Urinary bladder (tissue), 4 donors: ENCODE measurements around the gene NANP. TPM values are rescaled to one million over a fixed set of nuclear protein-coding genes. Genes with fewer than 3 reads are reported as not detected.
A peak's percentile ranks its signal among the peaks of the same experiment; 100 is the strongest.
"Not testable (repeated sequence)": the region's sequence is repeated elsewhere in the genome, so short reads cannot be mapped to it uniquely, and the experiment has no call there.

Experiments used
- DNase-seq: peaks from one replicate; pipeline ENCODE4 v3.0.0-alpha.2; 2015; ENCODE audit errors: extremely low spot score
- H3K27ac ChIP-seq: one replicate; pipeline ENCODE4 v1.5.1; 2013; ENCODE audit warnings: low read depth, mild to moderate bottlenecking, moderate library complexity
- H3K36me3 ChIP-seq: one replicate; pipeline ENCODE4 v1.6.1; 2013; ENCODE audit warnings: mild to moderate bottlenecking, moderate library complexity; ENCODE audit not compliant: insufficient read depth
- H3K4me1 ChIP-seq: one replicate; pipeline ENCODE4 v1.6.1; 2013; ENCODE audit warnings: mild to moderate bottlenecking, moderate library complexity; ENCODE audit not compliant: insufficient read depth
- H3K4me3 ChIP-seq: one replicate; pipeline ENCODE4 v1.5.1; 2013; ENCODE audit warnings: low read depth, low read length
- WGBS: extraction: QIAGEN DNeasy Blood & Tissue Kit; methylation state at CpG from one replicate; pipeline ENCODE4 v1.1.7; 2013; 5-methylcytosine and 5-hydroxymethylcytosine counted together
- polyA plus RNA-seq: library from polyadenylated mRNA; stranded (reverse); fragments of 200-250 nt; gene quantifications from one replicate; pipeline ENCODE4 v1.2.3, GENCODE V29; 2013
- total RNA-seq: library from RNA; depleted of rRNA; stranded (reverse); fragments of >200 nt; gene quantifications from one replicate; pipeline ENCODE4 v1.2.3, GENCODE V29; 2014
- donor health status: healthy with polysubstance abuse.
- donor health status: healthy.

Gene NANP
- total and polyA plus RNA-seq, 2 donors, result 2.5 to 8.9 TPM

DNA sequence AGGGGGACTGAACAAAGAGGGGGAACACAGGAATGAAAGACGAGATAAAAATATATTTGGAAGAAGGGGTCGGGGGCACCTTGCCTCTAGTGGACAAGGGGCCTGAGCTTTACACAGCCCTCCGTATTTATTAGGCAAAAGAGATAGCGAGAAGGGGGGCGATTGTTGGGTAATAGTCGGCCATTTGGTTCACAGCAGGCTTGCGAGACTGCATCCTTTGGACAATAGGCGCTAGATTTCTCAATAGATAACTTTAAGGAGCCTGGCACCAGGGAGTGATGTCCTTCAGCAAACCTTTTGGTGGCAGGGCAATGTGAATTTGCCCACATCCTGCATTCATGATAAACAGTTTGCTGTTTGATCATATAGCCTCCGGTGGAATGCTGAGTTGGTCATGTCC is 3.0 kb upstream of the NANP start:
- no peaks in the 10 kb centered on the region for H3K4me1 ChIP-seq
- no peak for DNase-seq
- WGBS, result 78% methylated on average over 9 of the region's 9 CpGs
- H3K27ac ChIP-seq, result no peak overlapping the region
- H3K4me3 ChIP-seq, result no peak overlapping the region
- no peaks in the 10 kb centered on the region for H3K36me3 ChIP-seq

DNA sequence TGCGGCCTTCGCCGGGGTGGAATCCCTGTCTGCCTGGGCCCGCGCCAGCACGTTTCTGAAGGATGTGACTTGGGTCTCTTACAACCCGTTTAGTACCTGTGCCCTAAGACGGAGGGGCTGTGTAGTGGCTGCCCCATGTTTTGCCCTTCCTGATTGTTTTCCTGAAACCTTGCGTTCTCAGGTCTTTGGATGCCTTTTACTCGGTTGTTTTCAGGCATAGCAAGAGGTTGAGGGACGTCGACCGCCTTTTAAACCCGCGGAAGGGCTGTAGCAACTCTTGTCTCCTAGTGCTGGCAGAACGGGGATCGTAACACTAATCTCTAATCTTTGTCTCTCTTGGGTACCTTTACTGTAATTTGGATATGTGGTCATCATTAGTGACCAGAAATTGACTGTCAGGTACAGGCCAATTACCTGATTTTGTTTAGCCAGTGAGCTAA is 706 bp upstream of the NANP start:
- no peak for DNase-seq
- Histone ChIP-seq H3K4me1 (no peaks in the 10 kb centered on the region), H3K4me3 (peak overlapping the region; percentile 84), H3K27ac (peak overlapping the region; percentile 88), H3K36me3 (no peaks in the 10 kb centered on the region)
- WGBS, result 37% methylated on average over 17 of the region's 17 CpGs

DNA sequence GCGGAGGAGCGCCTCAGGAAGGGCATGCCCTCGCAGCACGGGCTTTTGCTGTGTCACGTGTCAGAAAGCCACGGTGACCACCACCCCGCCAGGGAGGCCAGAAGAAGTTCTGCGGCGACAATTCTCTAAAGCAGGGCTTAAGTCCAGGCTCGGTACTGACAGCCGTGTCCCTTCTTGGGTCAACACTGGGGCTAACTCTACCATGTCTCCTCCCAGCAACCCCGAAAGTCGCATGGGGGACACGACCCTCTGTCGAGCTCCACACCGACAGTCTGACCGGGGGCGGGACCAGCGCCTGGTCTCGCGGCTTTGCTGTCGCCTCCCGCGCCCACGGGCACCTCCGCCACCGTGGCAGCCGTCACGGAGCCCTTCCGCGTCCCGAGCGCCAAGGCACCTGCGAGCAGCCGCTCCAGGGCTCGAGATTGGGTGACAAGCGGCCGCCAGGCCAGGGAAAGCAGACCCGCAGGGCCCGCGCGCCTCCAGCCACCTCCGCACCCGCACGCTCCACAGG is 534 bp downstream of the NANP start:
- no peak for DNase-seq
- H3K4me3 ChIP-seq, result peak overlapping the region; percentile 84
- under 1% methylated on average over 45 of the region's 45 CpGs for WGBS
- H3K27ac ChIP-seq, result peak overlapping the region; percentile 89
- no peaks in the 10 kb centered on the region for H3K4me1 ChIP-seq
- H3K36me3 ChIP-seq, result no peaks in the 10 kb centered on the region

DNA sequence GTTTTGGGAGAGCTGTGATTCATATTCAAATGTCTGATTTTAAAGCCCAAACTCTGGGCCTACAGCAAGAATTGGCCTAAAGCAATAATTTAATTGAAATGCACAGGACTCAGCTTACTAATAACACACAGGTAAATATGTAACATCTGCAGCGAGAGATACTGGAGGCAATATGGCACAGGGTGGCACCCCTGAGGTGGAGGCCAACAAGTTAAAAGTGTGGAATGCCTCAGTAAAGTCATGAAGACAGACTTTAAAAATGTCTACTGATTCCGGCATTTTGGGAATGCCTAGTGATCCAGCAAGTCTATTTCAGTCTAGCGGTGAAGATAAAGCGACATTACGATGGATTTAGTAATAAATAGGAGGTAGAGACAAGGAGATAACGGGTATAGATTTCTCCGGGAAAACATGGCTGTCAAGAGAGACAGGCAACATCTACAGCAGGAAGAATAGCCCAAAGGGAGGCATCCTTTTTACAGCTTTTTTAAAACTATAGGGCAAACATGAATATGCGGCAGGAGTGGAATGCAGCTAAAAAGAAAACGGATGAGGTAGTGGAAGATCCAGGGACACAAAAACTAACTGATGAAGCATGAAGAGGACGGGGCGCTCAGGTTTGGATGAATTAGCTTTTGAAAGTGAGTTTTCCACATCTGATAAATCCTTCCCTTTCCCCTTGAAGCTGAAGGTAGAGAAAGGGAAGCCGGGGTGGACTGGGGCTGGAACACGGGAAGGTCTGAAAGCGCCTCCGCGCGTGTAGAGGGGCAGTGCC is 1.2 kb downstream of the NANP start:
- no peaks in the 10 kb centered on the region for H3K4me1 ChIP-seq
- no peak overlapping the region for H3K27ac ChIP-seq
- WGBS, result 19% methylated on average over 17 of the region's 17 CpGs
- H3K4me3 ChIP-seq, result peak overlapping the region; percentile 84
- DNase-seq, result no peak
- H3K36me3 ChIP-seq, result no peaks in the 10 kb centered on the region

DNA sequence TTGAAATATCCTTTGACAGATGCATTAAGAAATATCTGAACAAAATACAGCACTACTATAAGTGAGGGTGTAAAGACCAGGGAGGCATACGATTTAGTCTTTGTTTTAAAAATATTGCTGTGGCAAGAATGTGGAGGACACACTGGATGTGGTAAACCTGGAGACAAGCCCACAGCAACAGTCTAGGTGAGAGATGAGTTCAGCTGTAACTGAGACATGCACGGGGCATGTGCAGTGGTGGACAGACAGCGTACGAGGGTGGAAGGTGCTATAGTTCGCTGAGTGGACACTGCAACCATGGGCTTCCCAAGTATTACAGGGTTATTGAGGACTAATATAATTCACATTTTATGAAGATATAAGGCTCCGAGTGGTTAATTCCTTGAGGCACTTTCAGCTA is 1.8 kb downstream of the NANP start:
- 90% methylated on average over 6 of the region's 6 CpGs for WGBS
- Histone ChIP-seq H3K4me1 (no peaks in the 10 kb centered on the region), H3K4me3 (no peak overlapping the region), H3K27ac (no peak overlapping the region), H3K36me3 (no peaks in the 10 kb centered on the region)
- DNase-seq, result no peak

DNA sequence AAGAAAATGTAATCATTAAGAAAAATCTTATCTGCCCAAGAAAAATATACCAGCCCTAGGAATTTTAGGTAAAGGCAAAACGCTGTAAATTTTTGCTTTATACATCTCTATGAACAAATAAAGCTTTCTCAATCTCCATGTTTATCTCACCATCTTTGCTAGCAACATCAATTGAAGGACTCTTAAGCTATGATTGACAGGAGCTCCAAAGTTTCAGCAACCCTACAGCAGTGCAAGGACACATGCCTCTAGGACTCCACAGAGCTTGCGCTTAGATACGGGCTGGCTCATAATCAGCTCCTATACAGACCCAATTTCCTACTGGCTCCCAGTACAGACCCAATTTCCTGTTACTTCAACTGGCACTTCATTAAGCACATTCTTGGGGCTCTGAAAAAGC is 4.3 kb downstream of the NANP start:
- no peak overlapping the region for H3K27ac ChIP-seq
- H3K4me3 ChIP-seq, result no peak overlapping the region
- H3K4me1 ChIP-seq, result no peaks in the 10 kb centered on the region
- H3K36me3 ChIP-seq, result no peaks in the 10 kb centered on the region
- no peak for DNase-seq
- WGBS, result 93% methylated on average over 3 of the region's 3 CpGs

DNA sequence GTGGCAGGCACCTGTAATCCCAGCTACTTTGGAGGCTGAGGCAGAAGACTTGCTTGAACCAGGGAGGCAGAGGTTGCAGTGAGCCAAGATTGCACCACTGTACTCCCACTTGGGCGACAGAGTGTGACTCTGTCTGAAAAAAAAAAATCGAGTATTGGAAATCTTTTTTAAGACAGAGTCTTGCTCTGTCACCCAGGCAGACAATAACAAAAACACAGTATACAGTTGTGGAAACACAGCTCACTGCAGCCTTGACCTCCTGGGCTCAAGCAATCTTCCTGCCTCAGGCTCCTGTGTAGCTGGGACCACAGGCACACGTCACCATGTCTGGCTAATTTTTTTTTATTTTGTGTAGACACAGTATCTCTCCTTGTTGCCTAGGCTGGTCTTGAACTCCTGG is 15.0 kb downstream of the NANP start:
- Histone ChIP-seq H3K4me1 (no peaks in the 10 kb centered on the region), H3K27ac (no peak overlapping the region), H3K36me3 (peaks cover under 1% of the 10 kb centered on the region), H3K4me3 (no peak overlapping the region)
- WGBS, result 82% methylated on average over 3 of the region's 3 CpGs
- DNase-seq, result no peak

DNA sequence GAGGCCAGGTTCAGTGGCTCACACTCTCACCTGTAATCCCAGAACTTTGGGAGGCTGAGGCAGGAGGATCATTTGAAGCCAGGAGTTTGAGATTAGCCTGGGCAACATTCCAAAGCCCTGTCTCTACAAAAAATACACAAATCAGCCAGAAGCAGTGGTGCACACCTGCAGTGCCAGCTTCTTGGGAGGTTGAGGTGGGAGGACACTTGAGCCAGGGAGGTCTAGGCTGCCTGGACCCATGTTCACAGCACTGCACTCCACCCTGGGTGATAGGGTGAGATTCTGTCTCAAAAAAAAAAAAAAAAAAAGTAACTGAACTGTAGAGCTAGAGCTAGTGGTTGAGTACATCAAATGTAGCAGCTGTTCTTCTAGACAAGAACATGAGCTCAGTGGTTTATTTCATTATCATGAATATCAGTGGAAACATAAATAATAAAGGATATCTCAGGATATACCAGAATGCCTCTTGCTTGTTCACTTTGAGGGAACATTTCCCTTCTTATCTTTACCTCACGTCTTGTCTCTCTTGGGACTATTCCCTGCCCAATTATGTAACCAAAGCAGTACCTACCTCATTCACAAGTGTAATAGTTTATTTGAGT is 17.6 kb downstream of the NANP start:
- Histone ChIP-seq H3K36me3 (no peaks in the 10 kb centered on the region), H3K4me3 (no peak overlapping the region), H3K4me1 (no peaks in the 10 kb centered on the region), H3K27ac (no peak overlapping the region)
- 41% methylated on average over 1 of the region's 1 CpG for WGBS
- DNase-seq, result no peak

DNA sequence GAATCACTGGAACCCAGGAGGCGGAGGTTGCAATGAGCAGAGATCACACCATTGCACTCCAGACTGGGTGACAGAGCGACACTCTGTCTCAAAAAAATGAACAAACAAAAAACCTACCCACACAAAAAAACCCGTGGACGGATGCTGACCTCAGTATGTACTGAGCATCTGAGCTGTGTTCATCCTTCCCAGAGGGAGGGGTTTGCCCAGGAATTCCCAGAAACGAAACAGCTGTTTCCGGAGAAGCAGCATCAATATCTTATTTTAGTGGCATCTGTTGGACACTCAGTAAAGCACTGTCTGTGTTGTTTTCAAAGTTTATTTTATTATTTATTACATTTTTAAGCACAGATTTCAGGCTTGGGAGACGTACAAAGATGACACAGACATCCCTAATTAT is 18.7 kb downstream of the NANP start:
- no peak for DNase-seq
- no peak overlapping the region for H3K27ac ChIP-seq
- WGBS, result 55% methylated on average over 7 of the region's 7 CpGs
- no peak overlapping the region for H3K4me3 ChIP-seq
- no peaks in the 10 kb centered on the region for H3K4me1 ChIP-seq
- no peaks in the 10 kb centered on the region for H3K36me3 ChIP-seq

DNA sequence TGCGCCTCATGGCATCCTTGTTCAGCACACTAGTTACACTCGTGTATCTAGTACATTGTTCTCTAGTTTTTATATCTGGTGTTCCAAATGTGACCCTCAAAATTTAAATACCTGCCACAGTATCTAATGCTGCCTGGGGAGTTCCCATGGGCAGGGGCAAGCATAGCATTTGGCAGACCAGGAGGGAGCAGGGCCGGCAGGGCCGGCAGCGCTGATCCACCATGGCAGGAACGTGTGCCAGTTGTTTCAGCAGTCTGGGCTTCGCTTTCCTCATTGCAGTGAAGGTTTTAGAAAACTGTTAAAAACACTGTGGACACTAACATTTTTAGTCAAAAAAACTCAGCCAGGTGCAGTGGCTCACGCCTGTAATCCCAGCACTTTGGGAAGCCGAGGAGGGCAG is 19.2 kb downstream of the NANP start:
- 79% methylated on average over 9 of the region's 9 CpGs for WGBS
- DNase-seq, result no peak
- no peaks in the 10 kb centered on the region for H3K36me3 ChIP-seq
- no peak overlapping the region for H3K4me3 ChIP-seq
- H3K27ac ChIP-seq, result no peak overlapping the region
- no peaks in the 10 kb centered on the region for H3K4me1 ChIP-seq

DNA sequence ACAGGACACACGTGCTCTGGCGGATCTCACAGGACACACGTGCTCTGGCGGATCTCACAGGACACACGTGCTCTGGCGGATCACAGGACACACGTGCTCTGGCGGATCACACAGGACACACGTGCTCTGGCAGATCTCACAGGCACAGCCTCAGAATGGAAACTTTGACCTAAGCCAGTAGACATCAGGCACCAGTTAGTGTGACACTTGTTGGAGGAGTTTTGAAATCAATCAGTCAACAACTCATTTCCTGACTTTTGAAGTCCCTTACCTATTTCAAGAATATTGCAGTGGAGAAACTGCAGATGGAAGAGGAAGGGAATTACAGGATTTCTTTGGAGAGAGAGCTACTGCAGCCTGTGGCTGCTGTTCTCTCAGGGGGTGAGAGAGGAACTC is 20.9 kb downstream of the NANP start:
- not testable (repeated sequence) for H3K36me3 ChIP-seq, H3K4me3 ChIP-seq, H3K4me1 ChIP-seq, H3K27ac ChIP-seq, DNase-seq
- WGBS, result 97% methylated on average over 9 of the region's 9 CpGs

DNA sequence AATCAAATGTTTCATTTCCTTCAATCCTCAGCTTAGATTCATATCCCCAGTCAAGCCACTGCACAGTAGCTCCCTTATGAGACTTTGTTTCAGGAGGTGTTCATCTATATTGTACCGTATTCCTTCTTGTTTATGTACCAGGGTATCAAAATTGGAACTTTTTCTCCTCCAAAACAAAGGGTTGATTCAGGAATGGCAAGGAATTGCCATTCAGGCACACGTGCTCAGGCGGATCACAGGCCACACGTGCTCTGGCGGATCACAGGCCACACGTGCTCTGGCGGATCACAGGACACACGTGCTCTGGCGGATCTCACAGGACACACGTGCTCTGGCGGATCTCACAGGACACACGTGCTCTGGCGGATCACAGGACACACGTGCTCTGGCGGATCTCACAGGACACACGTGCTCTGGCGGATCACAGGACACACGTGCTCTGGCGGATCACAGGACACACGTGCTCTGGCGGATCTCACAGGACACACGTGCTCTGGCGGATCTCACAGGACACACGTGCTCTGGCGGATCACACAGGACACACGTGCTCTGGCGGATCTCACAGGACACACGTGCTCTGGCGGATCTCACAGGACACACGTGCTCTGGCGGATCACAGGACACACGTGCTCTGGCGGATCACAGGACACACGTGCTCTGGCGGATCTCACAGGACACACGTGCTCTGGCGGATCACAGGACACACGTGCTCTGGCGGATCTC is 21.5 kb downstream of the NANP start:
- H3K4me3 ChIP-seq, H3K36me3 ChIP-seq, DNase-seq, H3K27ac ChIP-seq, H3K4me1 ChIP-seq: not testable (repeated sequence)
- 97% methylated on average over 39 of the region's 39 CpGs for WGBS

DNA sequence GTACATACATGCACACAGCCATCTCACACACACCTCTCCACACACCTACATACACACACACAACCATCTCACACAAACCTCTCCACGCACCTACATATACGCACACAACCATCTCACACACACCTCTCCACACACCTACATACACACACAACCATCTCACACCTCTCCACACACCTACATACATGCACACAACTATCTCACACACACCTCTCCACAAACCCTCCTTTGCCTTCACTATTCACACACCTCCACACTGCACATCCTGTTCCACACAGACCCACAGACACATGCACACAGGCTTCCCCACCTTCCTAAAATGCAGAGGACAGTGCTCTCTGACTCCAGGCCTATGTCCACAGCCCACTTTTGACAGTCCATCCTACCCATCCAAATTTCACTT is 22.2 kb downstream of the NANP start:
- Histone ChIP-seq H3K36me3 (no peaks in the 10 kb centered on the region), H3K4me1 (no peaks in the 10 kb centered on the region), H3K27ac (no peak overlapping the region), H3K4me3 (no peak overlapping the region)
- 73% methylated on average over 2 of the region's 2 CpGs for WGBS
- DNase-seq, result no peak

DNA sequence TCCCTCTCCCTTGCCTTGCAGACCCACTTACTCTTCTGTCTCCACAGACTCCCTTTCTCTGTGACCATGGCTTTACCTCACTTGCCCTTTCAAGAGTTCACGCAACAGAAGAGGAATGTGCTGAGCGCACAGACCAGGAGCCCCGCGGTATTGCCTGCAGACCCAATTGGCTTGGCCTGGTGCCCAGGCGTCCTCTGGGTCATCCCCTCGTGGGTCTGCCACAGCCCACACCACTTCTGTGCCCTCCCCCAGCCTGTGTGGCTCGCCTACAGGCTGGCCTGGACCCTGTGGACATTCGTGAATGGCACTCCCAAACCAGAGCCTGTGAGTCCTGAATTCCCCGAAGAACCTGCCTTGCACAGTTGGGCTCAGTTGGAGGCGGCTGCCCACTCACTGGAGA is 23.2 kb downstream of the NANP start:
- H3K4me3 ChIP-seq, result no peak overlapping the region
- 74% methylated on average over 10 of the region's 10 CpGs for WGBS
- no peaks in the 10 kb centered on the region for H3K4me1 ChIP-seq
- H3K27ac ChIP-seq, result no peak overlapping the region
- H3K36me3 ChIP-seq, result no peaks in the 10 kb centered on the region
- DNase-seq, result no peak
